NCI-H1417 treated with DMSO at 0.1 percent for 48 hours (cell line): ENCODE data around the gene KANSL1L.

ENCODE experiments used
- DNase-seq: peaks from one replicate; lab custom pipeline; 2025; lab: John Stamatoyannopoulos, UW

KANSL1L gene

GRCh38 chr2:210072922-210073509, 98.2 kb downstream of the KANSL1L start:
- DNase-seq = no peak

- DNase-seq = no peak
Measured at GRCh38 chr2:210072493-210072892, 98.7 kb downstream of the KANSL1L start.

DNA sequence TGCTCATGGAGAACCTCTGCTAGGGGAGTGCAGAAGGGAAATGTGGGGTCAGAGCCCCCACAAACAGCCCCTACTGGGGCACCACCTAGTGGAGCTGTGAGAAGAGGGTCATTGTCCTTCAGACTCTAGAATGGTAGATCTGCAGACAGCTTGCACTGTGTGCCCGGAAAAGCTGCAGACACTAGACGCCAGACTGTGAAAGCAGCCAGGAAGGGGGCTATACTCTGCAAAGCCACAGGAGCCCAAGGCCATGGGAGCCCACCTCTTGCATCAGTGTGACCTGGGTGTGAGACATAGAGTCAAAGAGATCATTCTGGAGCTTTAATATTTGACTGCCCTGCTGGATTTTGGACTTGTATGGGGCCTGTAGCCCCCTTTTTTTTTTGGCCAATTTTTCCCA, 107.9 kb downstream of the KANSL1L start:
- no peak for DNase-seq

- DNase-seq = no peak
Measured at GRCh38 chr2:210055825-210056224, 115.4 kb downstream of the KANSL1L start.

DNA sequence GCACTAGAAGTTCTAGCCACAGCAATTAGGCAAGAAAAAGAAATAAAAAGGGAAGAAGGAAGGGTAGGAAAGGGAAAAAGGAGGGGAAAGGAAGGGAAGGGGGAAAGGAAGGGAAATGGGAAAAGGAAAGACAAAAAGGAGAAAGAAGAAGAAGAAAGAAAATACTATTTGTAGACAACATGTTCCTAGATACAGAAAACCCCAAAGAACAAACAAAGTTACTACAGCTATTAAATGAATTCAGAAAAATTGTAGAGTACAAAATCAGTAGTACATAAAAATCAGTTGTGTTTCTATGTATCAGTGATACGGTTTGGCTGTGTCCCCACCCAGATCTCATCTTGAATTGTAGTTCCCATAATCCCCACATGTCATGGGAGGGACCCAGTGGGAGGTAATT, 116.5 kb downstream of the KANSL1L start:
- DNase-seq = no peak

GRCh38 chr2:210050885-210051284, 120.3 kb downstream of the KANSL1L start:
- DNase-seq = no peak

DNA sequence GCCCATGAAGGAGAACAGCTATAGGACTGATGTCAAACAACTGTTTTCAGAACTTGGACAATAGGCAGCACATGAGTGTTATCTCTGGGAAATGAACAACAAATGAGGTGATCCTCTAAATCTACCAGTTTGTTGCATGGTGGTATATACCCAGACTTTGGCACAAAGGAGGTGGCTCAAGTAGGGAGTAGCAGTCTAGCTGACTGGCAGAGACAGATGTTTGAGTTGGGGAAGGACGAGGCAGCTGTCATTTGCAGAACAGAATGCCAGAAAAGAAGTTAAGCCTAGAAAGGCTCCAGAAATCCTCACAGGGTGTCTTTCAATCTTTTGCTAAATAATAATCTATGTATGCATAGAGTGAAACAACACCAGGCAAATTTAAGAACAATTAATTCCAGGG, 121.4 kb downstream of the KANSL1L start:
- DNase-seq = no peak

DNA sequence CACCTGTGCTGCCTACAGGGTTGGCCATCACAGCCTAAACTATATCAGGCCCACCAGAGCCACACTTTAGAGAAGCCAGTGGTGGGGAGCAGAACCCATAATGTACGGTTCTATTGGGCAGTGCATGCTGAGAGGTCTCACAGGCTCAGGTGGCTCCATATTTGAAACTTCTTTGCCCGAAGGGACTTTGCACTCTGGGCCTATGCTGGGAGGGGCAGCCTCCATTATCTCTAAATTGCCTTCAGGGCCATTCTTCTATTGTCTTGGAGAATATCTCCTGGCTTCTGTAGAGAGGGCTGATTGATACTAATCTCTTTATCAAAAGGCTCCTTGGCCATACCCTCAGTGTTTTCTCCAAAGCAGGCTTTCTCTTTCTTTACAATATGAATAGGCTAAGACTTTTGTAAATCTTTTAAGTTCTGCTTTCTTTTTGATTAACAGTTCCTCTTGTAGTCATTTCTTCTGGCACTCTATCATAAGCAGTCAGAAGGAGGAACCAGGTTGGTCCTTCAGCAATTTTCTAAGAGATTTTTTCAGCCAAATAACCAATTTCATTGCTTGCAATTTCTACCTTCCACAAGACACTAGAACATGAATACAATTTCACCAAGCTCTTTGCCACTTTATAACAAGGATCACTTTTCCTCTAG, 124.2 kb downstream of the KANSL1L start:
- DNase-seq = no peak

- no peak for DNase-seq
Measured at GRCh38 chr2:210038078-210038477, 133.1 kb downstream of the KANSL1L start.

- DNase-seq = no peak
Measured at GRCh38 chr2:210035679-210036078, 135.5 kb downstream of the KANSL1L start.

DNA sequence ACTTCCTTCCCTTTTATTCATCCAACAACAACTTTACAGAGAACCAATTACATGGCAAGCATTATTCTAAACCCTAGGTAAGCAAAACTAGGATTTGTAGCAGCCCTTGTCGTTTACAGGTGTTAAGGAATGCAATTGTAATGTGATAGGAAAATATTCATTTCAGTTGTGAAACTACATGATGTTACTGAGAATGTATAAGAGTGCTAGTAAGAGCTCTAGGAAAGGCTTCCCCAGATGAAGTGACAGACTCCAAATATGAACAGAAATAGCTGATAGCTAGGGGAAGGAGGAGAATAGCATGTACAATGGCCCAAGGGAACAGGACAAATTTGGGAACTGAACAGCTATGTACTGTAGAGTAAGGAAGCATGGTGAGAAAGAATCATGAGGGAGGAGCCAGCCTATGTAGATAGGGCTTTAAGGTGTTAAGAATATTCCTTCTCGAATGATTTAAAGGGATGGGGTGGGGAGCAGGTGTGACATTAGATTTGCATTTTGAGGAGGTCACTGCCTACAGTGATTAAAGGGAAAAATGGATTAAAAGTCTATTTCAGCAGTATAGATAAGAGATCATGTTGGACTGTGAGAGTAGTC, 137.0 kb downstream of the KANSL1L start:
- DNase-seq = no peak

DNA sequence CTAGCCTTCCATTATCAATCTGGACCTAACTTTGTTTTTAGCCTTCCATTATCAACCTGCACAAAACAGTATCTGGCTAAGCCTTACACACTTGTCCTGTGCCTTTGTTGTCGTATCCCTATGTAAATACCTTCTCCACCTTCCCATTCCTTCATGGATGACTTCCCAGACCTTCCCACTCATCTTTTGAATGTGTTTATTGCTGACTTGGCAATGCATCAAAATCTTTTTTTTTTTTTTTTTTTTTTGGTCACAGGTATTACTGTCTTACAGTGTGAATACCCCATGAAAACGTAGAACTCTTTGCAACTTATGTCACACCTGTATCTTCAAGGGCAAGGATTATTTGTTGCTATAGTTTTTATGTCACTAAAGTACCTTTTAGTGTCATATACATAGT, 143.0 kb downstream of the KANSL1L start:
- no peak for DNase-seq

DNA sequence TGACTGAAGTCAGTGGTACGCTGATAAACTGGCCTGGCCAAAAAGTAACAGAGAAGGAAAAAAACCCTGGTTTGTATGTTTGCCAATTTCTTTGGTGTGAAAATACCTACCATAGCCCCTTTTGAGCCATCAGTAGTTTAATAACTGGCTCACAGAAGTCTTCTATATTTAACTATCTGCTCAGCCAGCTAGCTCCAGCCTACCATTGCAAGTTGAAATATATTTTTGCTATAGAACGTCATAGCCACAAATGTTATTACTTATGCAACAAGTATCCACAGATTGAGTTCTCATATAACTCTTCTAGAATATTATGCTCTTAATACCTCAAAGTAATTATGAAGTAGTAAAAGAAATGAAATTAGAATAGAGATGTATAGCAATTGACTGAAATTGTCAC, 143.6 kb downstream of the KANSL1L start:
- DNase-seq = no peak

DNA sequence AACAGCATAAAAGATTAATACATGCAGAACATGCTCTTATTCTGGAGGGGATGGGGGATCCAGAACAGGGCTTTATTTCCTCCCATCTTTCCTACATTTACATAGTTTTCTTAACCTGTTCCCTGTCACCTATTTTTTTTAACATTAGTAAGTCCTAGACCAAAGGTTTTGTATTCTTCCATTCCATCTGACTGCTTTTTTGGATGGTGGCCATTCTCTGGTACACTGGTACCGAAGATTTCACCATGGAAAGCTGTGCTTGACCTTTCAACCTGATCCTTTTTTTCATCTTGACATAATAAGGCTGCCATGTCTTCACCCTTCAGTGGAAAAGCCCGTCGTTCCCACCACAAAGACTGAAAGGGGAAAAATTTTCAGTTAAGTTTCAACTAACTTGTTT, 148.4 kb downstream of the KANSL1L start:
- DNase-seq = no peak

GRCh38 chr2:210020138-210020537, 151.1 kb downstream of the KANSL1L start:
- no peak for DNase-seq

DNA sequence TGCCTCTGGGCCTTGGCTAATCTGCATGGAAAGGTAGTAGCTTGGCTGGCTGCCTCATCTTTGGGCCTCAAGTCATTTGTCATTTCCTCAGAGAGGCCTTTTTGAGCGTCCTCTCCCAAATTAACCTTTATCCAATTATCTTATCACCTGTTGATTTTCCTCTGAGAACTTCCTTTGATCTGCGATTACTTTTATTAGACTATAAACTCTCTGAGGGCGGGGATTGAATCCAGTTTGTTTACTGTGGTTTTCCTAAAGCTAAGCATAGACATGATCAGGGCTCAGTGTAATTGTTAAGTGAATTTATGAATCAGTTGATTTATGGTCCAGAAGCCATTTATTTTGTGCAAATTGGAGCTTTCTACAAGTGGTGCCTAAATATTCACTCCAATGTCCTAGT, 161.3 kb downstream of the KANSL1L start:
- no peak for DNase-seq

GRCh38 chr2:210009126-210009525, 162.1 kb downstream of the KANSL1L start:
- no peak for DNase-seq

GRCh38 chr2:210007895-210008294, 163.3 kb downstream of the KANSL1L start:
- no peak for DNase-seq

DNA sequence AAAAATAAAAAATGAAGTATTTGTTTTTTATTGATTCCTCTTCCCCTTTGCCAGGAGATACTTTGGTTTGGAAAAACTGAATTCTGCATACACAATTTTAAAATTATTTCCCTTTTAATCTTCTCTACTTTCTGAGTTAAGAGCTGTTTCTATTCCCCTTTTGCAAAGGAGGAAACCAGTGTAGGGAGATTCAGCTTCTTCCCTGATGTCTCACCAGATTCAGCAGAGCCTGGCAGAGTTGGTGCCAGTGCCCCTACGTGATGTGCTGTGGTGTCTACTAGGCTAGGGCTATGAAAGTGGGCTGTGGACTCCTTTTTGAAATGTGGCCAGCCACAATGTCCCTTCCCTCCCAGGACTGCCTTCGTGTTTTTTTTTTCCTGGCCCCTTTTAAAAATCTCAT, 166.3 kb downstream of the KANSL1L start:
- DNase-seq = no peak

DNA sequence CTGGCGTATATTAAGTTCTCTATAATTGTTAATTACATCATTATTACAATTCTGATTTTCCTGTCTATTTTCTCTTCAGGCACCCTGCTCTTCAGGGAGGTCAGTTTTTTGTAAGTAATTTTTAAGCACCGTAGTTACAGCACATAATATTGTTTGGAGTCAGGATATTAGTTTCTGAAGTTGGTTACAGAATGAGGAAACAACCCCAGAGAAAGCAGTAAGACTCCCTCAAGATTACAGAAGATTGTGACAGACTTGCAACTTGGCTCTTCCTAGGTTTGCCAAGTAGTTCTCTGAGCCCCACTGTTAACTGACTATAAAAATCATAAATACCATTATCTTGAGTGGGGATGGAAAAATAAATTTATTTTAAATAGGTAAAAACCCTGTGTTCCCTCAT, 167.8 kb downstream of the KANSL1L start:
- DNase-seq = no peak

- DNase-seq = peak; percentile 66
Measured at GRCh38 chr2:210002158-210003157, 168.8 kb downstream of the KANSL1L start, which contains the start of gene RPE. TSS of gene RPE (plus strand) at chr2:210002638. CDS start at chr2:210002662, 24 bp downstream.
